SH-SY5Y (cell line): ENCODE results near the gene PROC.

ENCODE experiments used
- GATA2 ChIP-seq: IDR thresholded peaks from 2 replicates; pipeline ENCODE4 v1.6.1; 2011; ENCODE audit warnings: mild to moderate bottlenecking, low read depth, low read length
- GATA3 ChIP-seq: IDR thresholded peaks from 2 replicates; pipeline ENCODE4 v1.6.1; 2011; ENCODE audit warnings: low read depth, mild to moderate bottlenecking, low read length, moderate library complexity

DNA sequence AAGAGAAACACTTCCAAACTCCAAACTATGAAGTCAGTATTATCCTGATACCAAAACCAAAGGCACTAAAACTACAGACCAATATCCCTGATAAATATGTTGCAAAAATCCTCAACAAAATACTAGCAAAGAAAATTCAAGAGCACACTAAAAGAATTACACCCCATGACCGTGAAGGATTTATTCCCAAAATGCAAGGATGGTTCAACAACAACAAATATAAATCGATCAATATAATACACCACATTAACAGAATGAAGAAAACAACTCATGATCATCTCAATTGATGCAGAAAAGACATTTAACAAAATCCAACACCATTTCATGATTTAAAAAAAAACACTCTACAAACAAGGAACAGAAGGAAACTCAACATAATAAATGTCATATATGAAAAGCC lies 57.6 kb downstream of the PROC start:
- TF ChIP-seq GATA2 (no peak), GATA3 (no peak)
